Uterus (tissue), 2 donors: ENCODE results near the gene CD151.

ENCODE experiments used
- POLR2A ChIP-seq, 2 donors: fragments of 450-650 bp; IDR thresholded peaks; one replicate each; pipeline ENCODE4 v1.6.1; 2016; ENCODE audit warnings: antibody characterized with exemption in 2 of 2, mild to moderate bottlenecking in 1 of 2, moderate library complexity in 1 of 2
- TF ChIP-seq, protein P1 (sequence below), 4 experiments: fragments of 200-600 bp in 2 of 4; fragments of 450-650 bp in 2 of 4; sonication (generic) in 2 of 4; IDR thresholded peaks; one replicate each; pipeline ENCODE4 v1.5.1; 2016 to 2019; ENCODE audit warnings: antibody characterized with exemption in 4 of 4, mild to moderate bottlenecking in 2 of 4, moderate library complexity in 1 of 4

DNA sequence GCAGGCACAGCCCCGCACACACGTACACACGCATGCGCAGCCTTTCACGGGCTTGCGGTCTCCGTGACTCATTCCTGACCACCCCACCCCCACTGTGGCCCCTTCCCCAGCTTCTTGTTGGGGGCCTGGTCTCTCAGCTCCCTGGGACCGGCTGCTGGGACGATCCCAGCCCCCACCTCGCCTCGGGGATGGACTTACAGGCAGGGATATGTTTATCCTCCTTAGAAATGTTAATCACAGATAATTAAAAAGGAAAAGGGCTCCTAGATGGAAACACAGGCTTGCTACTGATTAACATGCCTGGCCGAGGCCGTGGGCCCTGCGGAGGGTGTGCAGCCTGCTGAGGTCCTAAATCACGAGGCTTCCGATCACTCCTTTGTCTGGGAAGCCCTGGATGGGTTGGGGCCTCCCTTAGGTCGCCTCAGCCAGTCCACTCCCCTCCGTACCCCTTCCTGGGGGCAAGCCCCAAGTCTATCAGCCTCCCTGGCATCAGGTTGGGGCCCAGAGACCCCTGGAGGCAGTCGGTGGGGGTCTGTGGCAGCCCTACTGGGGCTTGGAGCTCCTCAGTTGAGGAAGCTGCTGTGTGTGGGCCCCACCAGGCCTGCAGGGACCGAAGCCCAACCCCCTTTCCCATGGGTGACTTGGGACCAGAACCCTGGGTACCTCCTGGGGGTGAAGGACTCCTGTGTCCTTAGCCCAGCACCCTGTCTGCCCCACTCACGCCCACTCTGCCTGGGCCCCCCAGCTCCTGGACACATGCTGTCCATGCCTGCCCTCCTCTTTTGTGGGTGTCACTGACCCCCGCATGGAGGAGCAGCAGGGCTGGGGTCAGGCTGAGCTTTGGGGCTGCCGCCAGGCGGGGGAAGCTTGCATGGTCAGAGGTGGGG, 30.5 kb downstream of the CD151 start:
- TF ChIP-seq, protein P1, sequence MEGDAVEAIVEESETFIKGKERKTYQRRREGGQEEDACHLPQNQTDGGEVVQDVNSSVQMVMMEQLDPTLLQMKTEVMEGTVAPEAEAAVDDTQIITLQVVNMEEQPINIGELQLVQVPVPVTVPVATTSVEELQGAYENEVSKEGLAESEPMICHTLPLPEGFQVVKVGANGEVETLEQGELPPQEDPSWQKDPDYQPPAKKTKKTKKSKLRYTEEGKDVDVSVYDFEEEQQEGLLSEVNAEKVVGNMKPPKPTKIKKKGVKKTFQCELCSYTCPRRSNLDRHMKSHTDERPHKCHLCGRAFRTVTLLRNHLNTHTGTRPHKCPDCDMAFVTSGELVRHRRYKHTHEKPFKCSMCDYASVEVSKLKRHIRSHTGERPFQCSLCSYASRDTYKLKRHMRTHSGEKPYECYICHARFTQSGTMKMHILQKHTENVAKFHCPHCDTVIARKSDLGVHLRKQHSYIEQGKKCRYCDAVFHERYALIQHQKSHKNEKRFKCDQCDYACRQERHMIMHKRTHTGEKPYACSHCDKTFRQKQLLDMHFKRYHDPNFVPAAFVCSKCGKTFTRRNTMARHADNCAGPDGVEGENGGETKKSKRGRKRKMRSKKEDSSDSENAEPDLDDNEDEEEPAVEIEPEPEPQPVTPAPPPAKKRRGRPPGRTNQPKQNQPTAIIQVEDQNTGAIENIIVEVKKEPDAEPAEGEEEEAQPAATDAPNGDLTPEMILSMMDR (IDR thresholded peaks at IDR 0.05), result no peak
- no peak for TF ChIP-seq POLR2A (IDR thresholded peaks at IDR 0.05)
